Esophagus muscularis mucosa (tissue), 4 donors: ENCODE data around the gene UBAP1. TPM values are rescaled to one million over a fixed set of nuclear protein-coding genes. Genes with fewer than 3 reads are reported as not detected.
"Not testable (repeated sequence)": the region's sequence is repeated elsewhere in the genome, so short reads cannot be mapped to it uniquely, and the experiment has no call there.

Experiments
- DNase-seq: peaks from one replicate; pipeline ENCODE4 v3.0.0-alpha.2; 2017; ENCODE audit errors: extremely low spot score
- H3K27ac ChIP-seq, 4 donors: fragments of 200-600 bp; sonication (generic); replicated peaks in 1 of 4; 1 replicate in 3 of 4; 2 replicates in 1 of 4; pipeline ENCODE4 v1.5.1; 2016 to 2019; ENCODE audit warnings: mild to moderate bottlenecking in 1 of 4
- H3K27me3 ChIP-seq, 4 donors: fragments of 200-600 bp; sonication (generic); one replicate each; pipeline versions ENCODE4 v1.5.1 to v1.6.0; 2016 to 2019
- H3K36me3 ChIP-seq, 4 donors: fragments of 200-600 bp; sonication (generic); one replicate each; pipeline ENCODE4 v1.5.1; 2016 to 2019
- H3K4me1 ChIP-seq, 4 donors: fragments of 200-600 bp; sonication (generic); one replicate each; pipeline ENCODE4 v1.5.1; 2016 to 2019
- H3K4me3 ChIP-seq, 4 donors: fragments of 200-600 bp; sonication (generic); 1 replicate in 2 of 4; 2 replicates in 2 of 4; pipeline ENCODE4 v1.5.1; 2016 to 2019; ENCODE audit warnings: mild to moderate bottlenecking in 4 of 4, moderate library complexity in 1 of 4
- H3K9me3 ChIP-seq, 4 donors: fragments of 200-600 bp; sonication (generic); 1 replicate in 3 of 4; 2 replicates in 1 of 4; pipeline ENCODE4 v1.5.1; 2016 to 2019
- EP300 ChIP-seq: sonication (generic); formaldehyde crosslinking; IDR thresholded peaks from one replicate; pipeline ENCODE4 v1.6.1; 2017; ENCODE audit warnings: antibody characterized with exemption
- POLR2A ChIP-seq: fragments of 450-650 bp; IDR thresholded peaks from one replicate; pipeline ENCODE4 v1.6.1; 2017; ENCODE audit warnings: antibody characterized with exemption, moderate library complexity, mild to moderate bottlenecking, low read depth
- POLR2AphosphoS5 ChIP-seq, 2 donors: sonication (generic); formaldehyde crosslinking; IDR thresholded peaks; one replicate each; pipeline ENCODE4 v1.6.1; 2017; ENCODE audit warnings: antibody characterized with exemption in 2 of 2
- WGBS: methylation state at CpG from one replicate; pipeline ENCODE4 v1.1.5; 2018; 5-methylcytosine and 5-hydroxymethylcytosine counted together
- intact Hi-C: fragments of 100-400 bp; cut with DNase I; formaldehyde crosslinking; loops from one replicate; pipeline ENCODE4 v1.15.1; 2023
- total RNA-seq, 4 donors: library from RNA; depleted of rRNA; stranded (reverse); fragments of >200 nt; gene quantifications; one replicate each; pipeline versions ENCODE4 v1.1.0 to v1.2.1, GENCODE V29; 2016
- TF ChIP-seq, protein P1 (sequence below), 3 experiments: fragments of 200-600 bp in 2 of 3; fragments of 450-650 bp in 1 of 3; sonication (generic) in 2 of 3; IDR thresholded peaks; one replicate each; pipeline ENCODE4 v1.5.1; 2017 to 2019; ENCODE audit warnings: antibody characterized with exemption in 3 of 3, mild to moderate bottlenecking in 2 of 3, moderate library complexity in 1 of 3

The UBAP1 gene
- total RNA-seq, 4 donors from 2014 or later: 54.0 to 84.3 (median 72.6) TPM

DNA sequence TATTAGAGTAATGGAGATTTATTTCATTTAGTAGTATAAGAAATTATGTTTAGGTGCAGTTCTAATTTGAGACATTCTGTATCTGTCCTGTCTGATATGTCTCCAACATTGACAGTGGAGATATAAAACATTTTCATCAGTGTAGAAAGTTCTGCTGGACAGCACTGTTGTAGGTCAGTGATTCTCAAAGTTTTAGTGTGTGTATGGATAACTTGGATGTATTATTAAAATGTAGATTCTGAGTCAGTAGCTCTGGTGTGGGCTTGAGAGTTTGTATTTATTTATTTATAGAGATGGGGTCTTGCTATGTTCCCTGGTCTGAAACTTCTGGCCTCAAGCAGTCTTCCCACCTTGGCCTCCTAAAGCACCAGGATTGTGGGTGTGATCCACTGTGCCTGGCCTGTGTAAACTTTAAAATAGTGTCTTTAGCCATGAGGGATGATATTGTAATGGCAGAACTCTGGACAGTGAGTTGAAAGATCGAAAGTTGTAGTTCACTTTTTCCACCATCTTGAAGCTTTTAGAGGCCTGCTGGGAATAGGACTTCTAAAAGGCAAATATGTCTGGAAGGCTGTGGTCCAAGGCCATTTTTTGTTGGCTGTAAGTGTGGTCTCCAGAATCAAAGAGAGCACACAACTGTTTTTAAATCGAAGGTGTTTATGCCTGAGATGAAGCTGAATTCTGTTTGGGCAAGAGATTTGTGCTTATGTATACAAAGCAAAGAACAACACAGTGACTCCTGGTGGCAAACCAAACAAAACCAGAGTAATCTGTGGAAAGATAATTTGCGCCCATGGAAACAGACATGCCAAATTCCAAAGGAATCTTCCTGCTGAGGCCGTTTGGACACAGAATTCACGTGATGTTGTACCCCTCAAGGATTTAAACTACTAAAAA lies 12.4 kb downstream of the UBAP1 start:
- Histone ChIP-seq H3K4me1 (peaks cover 49 to 69% (median 58%) of the 10 kb centered on the region in 4 donors), H3K27ac (peak overlapping the region in 1 of 4 donors; percentile 20), H3K4me3 (no peak overlapping the region), H3K36me3 (peaks cover 0 to 7% (median 4%) of the 10 kb centered on the region in 4 donors), H3K27me3 (no peaks in the 10 kb centered on the region), H3K9me3 (no peaks in the 10 kb centered on the region)
- TF ChIP-seq, protein P1, sequence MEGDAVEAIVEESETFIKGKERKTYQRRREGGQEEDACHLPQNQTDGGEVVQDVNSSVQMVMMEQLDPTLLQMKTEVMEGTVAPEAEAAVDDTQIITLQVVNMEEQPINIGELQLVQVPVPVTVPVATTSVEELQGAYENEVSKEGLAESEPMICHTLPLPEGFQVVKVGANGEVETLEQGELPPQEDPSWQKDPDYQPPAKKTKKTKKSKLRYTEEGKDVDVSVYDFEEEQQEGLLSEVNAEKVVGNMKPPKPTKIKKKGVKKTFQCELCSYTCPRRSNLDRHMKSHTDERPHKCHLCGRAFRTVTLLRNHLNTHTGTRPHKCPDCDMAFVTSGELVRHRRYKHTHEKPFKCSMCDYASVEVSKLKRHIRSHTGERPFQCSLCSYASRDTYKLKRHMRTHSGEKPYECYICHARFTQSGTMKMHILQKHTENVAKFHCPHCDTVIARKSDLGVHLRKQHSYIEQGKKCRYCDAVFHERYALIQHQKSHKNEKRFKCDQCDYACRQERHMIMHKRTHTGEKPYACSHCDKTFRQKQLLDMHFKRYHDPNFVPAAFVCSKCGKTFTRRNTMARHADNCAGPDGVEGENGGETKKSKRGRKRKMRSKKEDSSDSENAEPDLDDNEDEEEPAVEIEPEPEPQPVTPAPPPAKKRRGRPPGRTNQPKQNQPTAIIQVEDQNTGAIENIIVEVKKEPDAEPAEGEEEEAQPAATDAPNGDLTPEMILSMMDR (IDR thresholded peaks at IDR 0.05): peak in 1 of 3 experiments; percentile 26
- TF ChIP-seq POLR2AphosphoS5 (IDR thresholded peaks at IDR 0.05): no peak
- no peak for DNase-seq
- intact Hi-C loops: no loop called here
- 49% methylated on average over 5 of the region's 5 CpGs for WGBS

DNA sequence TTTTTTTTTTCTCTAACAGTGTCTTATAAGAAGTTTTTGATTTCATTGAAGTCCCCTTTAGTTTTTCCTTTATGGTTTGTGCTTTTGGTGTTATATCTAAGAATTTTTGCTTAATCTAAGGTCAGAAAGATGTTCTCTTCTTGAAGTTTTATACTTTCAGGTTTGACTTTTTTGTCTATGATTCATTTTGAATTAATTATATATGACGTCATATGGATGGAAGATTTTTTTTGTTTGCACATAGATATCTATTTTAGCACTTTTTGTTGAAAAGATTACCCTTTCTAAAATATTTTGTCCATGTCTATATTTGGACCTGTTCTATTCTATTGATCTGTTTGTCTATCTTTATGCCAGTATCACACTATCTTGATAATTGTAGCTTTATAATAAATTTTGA lies 16.3 kb downstream of the UBAP1 start:
- H3K27me3 ChIP-seq: no peaks in the 10 kb centered on the region
- no peak overlapping the region for H3K27ac ChIP-seq
- peaks cover 34 to 61% (median 39%) of the 10 kb centered on the region in 4 donors for H3K4me1 ChIP-seq
- no peaks in the 10 kb centered on the region for H3K9me3 ChIP-seq
- H3K36me3 ChIP-seq: peaks cover 4 to 22% (median 14%) of the 10 kb centered on the region in 4 donors
- H3K4me3 ChIP-seq: no peak overlapping the region
- no peak for DNase-seq
- TF ChIP-seq POLR2A: no peak
- no peak for TF ChIP-seq POLR2AphosphoS5 (IDR thresholded peaks at IDR 0.05)
- TF ChIP-seq EP300: no peak
- TF ChIP-seq, protein P1 (IDR thresholded peaks at IDR 0.05): no peak
- intact Hi-C loops: no loop called here
- WGBS: 49% methylated on average over 1 of the region's 1 CpG

DNA sequence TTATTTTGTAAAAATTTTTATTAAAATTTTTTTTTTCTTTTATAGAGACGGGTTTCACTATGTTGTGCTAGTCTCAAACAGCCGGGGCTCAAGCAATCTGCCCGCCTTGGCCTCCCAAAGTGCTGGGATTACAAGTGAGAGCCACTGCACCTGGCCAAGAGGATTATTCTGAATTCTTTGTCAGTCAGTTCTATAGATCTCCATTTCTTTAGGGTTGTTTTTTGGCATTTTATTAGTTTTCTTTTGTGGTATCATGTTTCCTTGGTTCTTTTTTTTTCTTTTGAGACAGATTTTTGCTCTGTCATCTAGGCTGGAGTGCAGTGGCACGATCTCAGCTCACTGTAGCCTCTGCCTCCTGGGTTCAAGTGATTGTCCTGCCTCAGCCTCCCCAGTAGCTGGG lies 18.4 kb downstream of the UBAP1 start:
- H3K9me3 ChIP-seq, H3K4me3 ChIP-seq, DNase-seq, H3K27me3 ChIP-seq, H3K27ac ChIP-seq, intact Hi-C loops: not testable (repeated sequence)
- Histone ChIP-seq H3K4me1 (peaks cover 16 to 47% (median 30%) of the 10 kb centered on the region in 4 donors), H3K36me3 (peaks cover 4 to 33% (median 25%) of the 10 kb centered on the region in 4 donors)
- WGBS: 95% methylated on average over 4 of the region's 4 CpGs

DNA sequence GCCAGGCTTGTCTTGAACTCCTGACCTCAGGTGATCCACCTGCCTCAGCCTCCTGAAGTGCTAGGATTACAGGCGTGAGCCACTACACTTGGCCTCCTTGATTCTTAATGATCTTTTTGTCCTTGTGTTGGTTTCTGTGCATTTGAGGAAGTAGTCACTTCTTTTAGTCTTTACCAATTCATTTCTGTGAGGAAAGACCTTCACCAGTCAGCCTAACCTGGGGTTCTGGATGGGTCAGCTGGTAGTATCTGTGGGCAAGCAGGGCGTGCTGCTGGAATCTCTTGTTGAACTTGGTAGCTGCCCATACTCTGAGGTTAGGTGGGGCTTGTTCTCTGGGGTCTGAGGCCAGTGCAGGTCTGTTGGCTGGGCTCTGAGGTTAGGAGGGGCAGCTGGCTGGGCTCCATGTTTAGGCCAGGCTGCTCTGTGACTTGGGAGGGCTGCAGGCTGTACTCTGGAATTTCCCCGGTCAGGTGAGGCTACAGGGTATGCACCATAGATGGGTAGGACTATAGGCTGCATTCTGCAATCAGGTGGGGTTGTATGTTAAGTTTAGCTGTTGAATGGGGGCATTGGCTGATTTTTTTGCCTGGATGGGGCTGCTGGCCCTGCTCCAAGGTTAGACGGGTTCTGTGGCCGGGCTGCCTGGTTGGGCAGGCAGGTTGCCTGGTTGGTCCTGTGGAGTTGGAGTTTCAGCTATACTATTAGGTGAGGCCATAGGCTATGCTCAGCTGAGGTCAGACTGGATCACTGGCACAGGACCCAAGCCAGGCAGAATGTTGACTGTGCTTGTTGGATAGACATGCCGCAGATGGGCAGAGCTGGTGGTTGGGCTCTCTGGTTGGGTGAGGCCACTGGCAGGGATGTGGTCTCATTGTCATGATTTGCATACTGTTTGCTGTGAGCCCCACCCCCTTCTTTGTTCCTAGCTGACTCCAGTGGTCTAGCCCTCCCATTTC lies 19.2 kb downstream of the UBAP1 start:
- no peaks in the 10 kb centered on the region for H3K9me3 ChIP-seq
- peaks cover 18 to 47% (median 29%) of the 10 kb centered on the region in 4 donors for H3K4me1 ChIP-seq
- no peaks in the 10 kb centered on the region for H3K27me3 ChIP-seq
- WGBS: 98% methylated on average over 5 of the region's 6 CpGs
- H3K36me3 ChIP-seq: peaks cover 4 to 33% (median 25%) of the 10 kb centered on the region in 4 donors
- no peak overlapping the region for H3K4me3 ChIP-seq
- no peak overlapping the region for H3K27ac ChIP-seq
- TF ChIP-seq POLR2AphosphoS5 (IDR thresholded peaks at IDR 0.05): no peak
- TF ChIP-seq, protein P1 (IDR thresholded peaks at IDR 0.05): no peak
- TF ChIP-seq EP300: no peak
- no peak for TF ChIP-seq POLR2A
- intact Hi-C loops: no loop called here
- no peak for DNase-seq

DNA sequence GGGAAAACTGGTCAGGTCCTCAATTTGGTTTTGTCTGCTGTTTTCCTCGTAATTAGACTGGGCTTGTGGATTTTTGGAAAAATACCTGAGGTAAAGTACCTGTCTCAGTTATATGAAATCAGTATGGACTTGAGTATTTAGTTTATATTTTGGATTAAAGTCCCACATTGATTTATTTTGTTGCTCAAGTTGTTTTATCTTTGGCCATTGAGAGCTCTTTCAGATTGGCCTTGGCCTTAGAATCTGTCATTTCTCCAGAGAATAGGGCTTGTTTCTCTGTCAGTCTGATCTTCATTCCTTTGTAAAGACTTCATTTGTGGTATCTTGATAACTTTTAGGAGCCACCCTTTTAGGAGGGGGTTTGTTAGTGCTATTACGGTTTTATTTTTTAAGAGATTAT lies 21.2 kb downstream of the UBAP1 start:
- Histone ChIP-seq H3K4me1 (peaks cover 36 to 59% (median 43%) of the 10 kb centered on the region in 4 donors), H3K27me3 (no peaks in the 10 kb centered on the region), H3K36me3 (peaks cover 4 to 33% (median 25%) of the 10 kb centered on the region in 4 donors), H3K9me3 (no peaks in the 10 kb centered on the region), H3K27ac (no peak overlapping the region), H3K4me3 (no peak overlapping the region)
- DNase-seq: no peak
- intact Hi-C loops: no loop called here
- WGBS: 84% methylated on average over 2 of the region's 2 CpGs
- TF ChIP-seq, protein P1 (IDR thresholded peaks at IDR 0.05): no peak
- TF ChIP-seq EP300: no peak
- TF ChIP-seq POLR2A: no peak
- TF ChIP-seq POLR2AphosphoS5 (IDR thresholded peaks at IDR 0.05): no peak
